Iris pigment epithelial cell (primary cell): ENCODE results near the gene SOX1.

ENCODE experiments used
- DNase-seq: peaks from one replicate; pipeline ENCODE4 v3.0.0-alpha.2; 2011; ENCODE audit warnings: low read depth

The SOX1 gene

DNA sequence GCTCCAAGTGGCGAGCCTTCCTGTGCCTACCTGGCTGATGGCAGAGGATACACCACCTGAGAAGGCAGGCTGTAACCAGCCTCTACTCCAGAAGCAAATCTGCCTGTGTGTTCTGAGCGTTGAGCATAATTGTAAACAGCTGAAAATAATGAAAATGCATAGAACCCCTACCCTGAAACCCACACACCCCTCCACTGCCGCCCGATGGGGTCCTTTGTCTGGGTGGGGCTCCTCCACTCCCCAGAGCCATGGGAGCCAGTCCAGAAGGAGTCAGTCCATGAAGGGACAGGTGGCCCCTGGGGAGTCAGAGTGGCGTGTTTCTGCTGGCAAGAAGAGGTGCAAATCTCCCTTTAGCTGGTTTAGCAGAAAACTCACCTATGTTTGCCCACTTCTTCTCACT lies 8.0 kb upstream of the SOX1 start:
- DNase-seq: no peak

DNA sequence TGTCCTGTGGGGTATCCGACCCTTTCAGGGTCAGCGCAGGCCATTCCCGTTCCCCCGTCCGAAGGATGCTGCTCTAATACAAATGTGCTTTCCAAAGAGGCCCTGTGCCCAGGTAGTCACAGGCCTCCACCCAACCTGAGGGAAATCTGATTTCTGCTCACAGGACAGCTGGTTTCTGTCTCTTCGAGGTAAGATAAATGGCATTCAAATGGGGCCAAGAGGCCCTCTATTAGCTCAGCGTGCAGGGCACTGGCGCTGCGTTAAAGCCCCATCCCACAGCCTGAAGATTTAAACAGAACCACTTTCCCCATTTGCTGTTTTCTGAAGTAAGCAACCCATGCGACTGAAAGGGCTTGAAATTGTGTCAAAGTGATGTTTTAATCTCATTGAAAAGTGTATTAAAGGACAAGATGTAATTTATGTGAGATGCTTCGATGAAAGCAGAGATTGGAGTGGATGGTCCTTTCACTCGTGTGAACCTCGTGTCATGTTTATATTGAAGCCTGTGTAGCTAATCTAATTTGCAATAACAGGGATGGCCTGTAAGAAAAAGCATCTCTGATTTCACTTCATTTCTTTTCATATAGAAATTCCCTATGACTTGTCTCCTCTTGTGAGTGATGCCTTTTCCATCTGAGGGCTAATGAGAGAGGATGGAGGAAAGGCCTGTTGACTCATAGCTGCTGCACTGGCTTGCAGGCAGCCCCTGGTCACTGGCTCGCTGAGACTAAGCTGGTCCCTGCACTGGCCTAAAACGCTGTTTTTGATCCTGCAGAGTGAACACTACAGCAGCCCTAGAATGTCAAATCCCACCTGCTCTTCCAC lies 7.3 kb upstream of the SOX1 start:
- DNase-seq: no peak

DNA sequence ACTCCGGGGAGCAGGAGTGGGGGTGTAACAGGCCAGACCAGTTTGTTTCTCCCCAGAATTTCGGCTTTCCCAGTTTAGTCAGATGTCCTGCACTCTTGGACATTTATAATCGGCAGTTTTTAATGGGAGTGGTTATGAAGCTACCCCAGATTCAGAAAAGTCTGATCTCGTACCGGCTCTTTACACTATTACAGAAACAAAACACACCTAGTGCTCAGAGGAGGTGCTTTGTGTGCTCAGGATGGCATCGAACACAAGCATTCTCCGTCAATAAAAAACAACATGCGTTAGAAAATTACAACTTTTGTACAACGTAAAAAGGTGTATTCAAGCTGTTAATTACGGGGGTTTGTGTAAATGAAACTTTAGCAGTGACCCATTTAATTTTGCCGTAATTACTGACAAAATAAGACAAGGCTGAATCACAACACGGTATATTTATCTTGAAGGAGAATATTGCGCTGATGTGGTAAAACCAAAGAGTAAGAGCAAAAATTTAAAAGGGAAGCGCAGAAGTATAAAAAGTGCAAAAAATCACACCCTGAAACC lies 6.6 kb upstream of the SOX1 start:
- DNase-seq: no peak

DNA sequence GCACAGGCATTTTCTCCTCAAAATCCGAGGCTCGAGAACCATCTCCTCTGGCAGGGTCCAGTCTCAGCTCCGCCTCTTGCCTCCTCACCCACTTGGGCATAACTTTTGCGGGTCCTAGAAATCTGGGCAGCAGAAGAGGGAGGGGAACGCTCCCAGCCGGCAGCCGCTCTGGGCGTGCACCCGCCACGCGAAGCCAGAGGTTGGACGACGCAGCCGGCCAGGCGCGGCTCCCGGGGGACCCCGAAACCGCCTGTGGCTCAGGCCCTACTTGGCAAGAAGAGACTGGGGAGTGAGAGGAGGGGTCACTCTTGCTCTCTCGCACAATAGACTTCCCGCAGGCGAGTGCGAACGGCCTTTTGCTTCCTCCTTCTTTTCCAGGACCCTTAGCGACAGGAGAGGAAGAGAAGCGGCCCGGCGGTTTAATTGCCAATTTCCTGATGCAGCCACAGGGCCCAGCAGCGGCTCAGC lies 6.0 kb upstream of the SOX1 start:
- no peak for DNase-seq

DNA sequence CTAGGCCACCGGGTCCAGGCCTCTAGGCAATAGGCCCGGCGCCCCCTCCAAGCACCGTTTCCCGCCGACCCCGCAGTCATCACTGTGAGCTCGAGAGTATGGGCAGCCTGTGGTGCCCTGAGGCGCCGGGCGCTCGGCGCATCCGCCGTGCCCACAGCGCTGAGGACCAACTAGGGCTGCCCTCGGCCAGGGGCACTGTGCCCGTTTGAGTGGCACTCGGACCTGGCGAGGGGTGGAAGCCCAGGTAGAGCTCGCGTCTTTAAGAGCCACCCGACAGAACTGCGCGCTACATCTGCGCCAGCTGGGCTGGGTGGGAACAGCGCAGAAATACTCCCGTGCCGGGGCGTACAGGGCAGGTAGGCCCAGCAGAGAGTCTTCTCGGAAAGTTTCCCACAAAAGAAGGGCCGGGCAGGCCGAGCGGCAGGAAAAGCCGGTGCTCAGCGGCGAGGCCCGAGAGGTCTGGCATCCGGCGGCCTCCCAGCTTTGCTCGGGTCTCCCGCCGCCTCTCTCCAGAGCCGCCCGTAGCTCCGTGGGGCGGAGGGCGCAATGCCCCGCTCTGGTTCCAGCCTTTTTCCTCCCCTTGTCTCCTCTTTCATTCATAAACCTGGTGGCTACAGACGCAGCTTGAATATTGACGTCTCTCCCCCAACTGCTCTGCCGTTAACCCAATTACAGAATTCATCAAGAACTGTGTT lies 5.4 kb upstream of the SOX1 start:
- DNase-seq: no peak

DNA sequence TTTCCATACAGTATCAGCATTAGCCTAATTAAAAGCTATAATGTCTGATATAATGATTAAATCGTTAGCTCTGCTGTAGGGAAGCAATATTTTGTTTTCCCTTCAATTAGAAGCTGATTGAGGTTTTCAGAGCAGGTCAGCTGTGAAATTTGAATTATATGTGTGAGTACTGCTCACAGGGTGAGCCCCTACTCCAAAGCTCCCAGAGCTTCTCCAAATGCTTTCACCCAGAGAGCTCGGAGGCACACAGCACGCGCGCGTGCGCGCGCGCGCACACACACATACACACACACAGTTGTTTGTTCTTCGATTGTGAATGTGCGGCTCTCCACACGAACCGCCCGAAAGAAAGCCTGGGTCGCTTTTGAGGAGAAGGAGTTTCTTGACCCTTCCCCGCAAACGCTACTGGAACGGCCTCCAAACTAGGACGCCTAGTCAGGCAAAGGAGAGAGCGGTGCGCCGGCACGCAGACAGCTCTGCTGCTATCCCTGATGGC lies 4.8 kb upstream of the SOX1 start:
- no peak for DNase-seq

DNA sequence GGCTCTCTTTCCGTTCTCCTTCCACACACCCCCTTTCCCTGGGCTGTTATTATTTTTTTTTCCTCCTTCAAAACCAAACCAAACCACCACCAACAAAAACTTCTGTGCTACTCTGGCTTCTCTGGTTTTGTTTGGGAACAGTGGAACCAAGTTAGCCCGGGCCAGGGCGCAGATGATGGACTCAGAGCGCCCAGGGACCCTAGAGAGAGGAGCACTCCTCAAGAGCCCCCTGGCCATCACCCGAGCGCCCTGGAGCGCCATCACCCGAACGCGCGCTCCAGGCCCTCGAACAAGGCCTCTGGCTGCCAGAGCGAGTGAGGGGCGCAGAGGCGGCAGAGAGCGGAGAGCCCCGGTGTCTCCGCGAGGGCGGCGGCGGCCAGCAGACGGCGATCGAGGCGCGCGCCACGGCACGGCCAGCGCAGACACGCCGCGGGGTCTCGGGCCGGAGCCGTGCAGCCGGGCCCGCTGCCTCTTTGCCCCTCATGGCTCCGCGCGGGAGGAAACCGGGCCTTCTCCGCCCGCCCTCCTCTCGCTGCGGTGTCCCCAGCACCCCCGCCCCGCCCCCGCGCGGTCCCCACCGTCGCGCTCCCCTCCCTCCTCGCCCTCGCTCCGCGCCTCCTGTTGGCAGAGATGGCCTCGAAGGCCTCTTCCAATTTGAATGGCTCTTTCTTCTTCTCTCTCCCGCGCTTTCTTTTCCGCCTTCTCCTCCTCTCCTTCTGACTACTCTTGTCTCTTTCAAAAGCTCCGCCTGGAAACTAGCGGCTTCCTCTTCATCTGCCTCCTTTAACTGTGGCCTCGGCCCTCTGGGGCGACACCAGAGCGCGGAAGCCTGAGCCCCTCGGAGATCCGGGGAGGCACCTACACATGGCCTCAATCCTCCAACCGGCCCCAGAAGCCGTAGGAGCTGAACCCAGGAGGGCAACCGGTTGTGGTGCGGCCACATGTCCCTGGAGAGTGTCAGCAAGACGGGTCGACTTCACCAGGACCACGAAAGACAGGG lies 4.1 kb upstream of the SOX1 start:
- no peak for DNase-seq

DNA sequence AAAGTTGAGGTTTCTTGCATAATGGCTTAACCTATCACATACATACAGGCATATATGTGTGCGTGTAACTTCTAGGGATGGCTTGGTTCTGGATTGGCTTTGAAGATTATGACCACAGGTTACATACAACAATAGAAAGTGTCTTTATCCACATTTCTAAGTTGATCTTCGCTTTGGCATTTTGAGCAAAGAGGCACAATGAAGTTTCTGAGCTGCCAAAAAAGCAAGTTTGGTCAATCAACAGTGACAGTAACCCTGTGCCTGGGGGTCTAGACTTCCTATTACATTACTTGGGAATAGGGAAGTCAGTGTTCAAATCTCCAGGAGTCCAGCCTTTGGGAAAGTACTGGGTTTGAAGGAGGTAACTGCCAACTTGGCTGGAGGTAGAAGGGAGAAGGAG lies 3.1 kb upstream of the SOX1 start:
- no peak for DNase-seq

DNA sequence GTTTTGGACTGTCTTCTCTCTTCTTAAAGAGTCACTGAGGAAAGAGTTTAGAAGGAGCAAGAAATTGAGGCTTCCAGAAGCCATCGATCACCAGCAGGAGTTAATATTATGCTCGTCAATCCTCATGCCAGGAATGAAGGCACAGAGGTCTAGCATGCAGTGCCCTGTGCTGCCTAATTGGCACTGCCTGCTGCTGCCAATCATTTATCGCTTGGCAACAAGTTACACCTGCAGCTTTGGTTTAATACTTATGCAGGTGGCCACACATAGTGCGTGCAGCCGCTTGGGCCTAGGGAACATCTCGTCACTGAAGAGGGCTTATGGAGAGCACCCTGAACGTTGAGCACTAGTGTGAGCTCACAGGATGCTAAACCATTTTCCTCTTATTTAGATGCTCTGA lies 2.7 kb upstream of the SOX1 start:
- DNase-seq: no peak

DNA sequence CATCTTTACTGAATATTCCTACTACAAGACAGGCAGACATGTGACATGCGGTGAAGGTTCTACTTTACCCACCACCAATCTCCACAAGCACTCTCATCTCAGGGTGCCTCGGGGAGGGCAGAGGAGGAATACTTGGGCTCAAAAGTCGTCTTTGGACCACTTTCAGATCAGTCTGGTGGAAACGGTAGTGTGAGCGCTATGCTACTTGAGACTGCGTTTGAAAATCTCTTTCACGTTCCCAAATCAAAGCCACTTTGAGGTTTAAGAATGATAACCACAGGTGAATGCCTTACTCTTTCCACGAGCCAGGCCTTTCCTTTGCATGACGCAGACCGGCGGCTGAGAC lies 1.5 kb upstream of the SOX1 start:
- DNase-seq: no peak

DNA sequence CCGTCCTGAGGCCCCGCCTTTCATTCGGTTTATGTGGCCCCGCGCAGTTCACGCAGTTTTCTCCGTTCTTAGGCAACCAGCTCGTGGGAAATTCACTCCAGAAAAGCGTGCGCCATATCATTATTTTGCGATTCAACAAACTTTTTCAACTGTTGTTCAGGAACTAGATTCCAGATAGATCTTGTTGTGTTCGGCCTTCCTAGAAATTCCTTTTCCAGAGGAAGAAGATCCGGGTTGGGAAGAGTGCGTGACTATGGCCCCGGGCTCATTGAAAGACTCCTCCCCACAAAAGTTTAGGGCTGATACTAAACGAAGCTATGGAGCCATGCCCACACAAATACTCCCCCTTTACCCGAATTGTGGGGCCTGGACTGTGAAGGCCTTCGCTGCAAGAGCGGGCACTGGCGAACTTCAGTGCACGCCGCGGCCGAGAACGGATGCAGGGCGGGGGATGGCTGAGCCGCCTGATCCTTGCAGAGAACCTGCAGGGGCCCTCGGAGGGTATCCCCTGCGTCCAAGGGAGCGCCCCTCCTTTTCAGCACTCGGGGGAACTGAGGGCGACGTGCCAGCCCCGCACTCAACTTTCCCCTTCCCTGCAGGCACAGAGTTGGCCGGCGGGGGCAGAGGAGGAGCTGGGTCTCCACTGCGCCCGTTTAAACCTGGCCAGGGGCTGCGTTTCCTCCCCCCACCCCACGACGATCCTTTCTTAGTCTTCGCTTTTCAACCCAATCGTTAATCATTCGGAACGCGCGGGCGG lies 904 bp upstream of the SOX1 start:
- DNase-seq: no peak

DNA sequence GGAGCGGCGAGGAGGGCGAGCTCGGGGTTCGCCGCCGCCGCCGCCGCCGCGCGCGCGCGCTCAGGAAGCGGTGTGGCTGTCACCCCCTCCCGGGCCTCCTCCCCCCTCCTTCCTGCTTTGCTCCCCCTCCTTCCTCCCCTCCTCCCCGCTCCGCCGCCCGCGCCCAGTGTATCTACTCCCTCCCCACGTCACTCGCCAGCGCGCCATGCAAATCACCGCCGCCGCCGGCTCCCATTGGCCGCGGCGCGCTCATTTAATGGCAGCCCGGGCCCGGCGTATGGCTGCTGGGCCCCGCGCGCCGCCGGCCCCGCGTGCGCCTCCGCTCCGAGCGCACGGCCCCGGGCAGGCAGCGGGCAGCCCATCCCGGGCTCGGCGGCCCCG lies 335 bp upstream of the SOX1 start:
- no peak for DNase-seq

DNA sequence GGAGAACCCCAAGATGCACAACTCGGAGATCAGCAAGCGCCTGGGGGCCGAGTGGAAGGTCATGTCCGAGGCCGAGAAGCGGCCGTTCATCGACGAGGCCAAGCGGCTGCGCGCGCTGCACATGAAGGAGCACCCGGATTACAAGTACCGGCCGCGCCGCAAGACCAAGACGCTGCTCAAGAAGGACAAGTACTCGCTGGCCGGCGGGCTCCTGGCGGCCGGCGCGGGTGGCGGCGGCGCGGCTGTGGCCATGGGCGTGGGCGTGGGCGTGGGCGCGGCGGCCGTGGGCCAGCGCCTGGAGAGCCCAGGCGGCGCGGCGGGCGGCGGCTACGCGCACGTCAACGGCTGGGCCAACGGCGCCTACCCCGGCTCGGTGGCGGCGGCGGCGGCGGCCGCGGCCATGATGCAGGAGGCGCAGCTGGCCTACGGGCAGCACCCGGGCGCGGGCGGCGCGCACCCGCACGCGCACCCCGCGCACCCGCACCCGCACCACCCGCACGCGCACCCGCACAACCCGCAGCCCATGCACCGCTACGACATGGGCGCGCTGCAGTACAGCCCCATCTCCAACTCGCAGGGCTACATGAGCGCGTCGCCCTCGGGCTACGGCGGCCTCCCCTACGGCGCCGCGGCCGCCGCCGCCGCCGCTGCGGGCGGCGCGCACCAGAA lies 1.1 kb downstream of the SOX1 start:
- peak; percentile 9 for DNase-seq

DNA sequence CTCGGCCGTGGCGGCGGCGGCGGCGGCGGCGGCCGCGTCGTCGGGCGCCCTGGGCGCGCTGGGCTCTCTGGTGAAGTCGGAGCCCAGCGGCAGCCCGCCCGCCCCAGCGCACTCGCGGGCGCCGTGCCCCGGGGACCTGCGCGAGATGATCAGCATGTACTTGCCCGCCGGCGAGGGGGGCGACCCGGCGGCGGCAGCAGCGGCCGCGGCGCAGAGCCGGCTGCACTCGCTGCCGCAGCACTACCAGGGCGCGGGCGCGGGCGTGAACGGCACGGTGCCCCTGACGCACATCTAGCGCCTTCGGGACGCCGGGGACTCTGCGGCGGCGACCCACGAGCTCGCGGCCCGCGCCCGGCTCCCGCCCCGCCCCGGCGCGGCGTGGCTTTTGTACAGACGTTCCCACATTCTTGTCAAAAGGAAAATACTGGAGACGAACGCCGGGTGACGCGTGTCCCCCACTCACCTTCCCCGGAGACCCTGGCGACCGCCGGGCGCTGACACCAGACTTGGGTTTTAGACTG lies 1.7 kb downstream of the SOX1 start:
- DNase-seq: no peak

DNA sequence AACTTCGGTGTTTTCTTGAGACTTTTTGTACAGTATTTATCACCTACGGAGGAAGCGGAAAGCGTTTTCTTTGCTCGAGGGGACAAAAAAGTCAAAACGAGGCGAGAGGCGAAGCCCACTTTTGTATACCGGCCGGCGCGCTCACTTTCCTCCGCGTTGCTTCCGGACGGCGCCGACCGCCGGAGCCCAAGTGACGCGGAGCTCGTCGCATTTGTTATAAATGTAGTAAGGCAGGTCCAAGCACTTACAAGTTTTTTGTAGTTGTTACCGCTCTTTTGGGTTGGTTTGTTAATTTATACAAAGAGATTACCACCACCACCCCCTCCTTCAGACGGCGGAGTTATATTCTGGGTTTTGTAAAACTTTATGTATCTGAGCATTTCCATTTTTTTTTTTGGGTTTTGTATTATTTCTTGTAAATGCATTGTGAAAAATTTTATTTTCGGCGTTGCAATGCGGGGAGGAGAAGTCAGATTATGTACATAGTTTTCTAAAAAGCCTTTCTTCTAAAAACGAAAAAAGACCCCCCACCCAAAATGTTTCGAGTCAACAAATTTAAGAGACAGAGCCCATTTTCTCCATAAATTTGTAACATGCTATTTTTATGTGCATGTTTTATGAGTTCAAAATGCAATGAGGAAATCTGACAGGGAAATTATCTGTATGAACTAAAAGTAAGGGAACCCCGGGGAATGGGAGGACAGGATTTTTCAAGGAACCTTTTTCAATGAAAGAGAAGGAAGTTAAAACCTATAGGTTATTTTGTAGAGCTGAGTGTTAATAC lies 2.3 kb downstream of the SOX1 start:
- no peak for DNase-seq

DNA sequence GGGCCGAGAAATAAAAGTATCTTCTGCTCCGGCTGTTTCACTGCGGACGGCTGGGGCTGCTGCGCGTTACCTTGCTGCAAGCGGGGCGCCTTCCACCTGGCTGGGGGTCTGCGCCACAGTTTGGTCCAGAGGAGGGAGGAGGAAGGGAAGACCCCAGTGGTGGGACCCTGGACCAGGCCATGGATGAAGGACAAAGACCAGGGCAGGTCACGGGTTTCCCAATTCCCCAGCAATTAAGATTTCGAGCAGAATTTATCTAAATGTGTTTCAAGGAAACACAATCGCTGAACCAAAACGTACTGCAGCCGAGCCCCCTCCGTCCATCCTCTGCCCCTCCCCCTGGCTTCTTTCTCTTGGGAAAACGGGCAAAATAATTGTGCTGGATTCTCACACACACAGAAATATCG lies 2.9 kb downstream of the SOX1 start:
- no peak for DNase-seq

DNA sequence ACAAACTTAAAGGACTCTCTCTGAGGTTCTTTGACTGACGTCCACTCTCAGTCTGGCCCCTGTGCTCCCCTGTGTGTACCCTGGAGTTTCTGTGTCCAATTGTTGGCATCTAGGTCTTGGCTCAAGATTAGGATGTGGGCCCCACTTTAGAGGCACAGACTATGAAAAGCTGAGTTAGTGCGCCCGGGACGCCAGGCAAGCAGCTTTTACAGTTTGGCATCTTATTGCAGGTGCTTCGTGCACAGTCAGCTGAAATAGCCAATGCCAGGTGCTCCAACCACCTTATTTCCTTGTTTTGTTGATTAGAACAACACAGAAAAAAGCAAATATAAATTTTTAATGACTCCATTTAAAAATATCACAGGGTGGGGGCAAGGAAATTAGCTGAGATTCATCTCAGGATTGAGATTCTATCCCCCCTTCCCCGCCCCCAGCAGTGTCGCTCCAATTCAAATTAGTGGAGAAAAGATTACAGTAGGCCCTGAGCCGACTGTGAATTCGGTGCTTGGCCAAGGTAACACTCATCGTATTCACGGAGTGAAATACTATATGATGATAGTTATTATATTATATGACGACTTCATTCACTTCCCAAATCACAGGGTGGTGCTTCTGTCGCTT lies 4.3 kb downstream of the SOX1 start:
- no peak for DNase-seq

DNA sequence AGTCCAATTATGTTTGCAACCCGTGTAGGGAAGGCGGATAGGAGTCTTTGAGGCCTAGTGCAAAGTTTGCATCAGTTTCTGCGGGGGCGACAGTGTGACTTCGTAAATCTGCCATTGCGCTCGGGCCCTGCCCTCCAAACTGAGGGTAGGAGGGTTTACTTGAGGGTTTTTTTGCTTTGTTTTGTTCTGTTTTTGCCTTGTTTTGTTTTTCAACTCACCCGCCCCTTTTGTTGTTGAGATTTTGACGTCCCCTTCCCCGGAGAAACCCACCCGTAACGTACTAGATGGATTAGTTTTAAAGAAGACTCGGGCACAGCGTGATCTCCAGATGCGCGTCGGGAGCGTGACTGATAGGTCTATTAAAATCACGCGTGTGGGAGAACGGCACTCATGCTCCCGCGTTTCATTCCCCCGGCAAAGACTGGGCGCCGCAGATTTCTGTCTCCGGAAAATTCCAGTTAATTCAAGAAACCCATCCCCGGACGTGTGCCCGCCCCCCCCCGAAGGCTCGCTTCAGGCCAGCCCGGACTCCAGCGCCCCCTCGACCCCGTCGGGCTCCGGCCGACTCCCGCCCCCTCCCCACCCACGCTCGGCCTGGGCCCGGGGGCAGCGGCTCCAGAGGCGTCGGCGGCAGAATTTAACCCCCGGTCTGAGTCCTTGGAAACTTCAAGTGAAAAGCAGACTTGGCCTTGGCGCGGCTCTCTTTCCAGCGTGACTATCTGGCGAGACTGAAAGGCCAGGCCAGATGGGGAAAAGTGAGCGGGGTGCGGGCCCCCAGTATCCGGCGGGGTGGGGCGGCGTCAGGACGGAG lies 5.0 kb downstream of the SOX1 start:
- no peak for DNase-seq
